HT-29 (cell line): ENCODE data around the gene FAM120B. TPM values are rescaled to one million over a fixed set of nuclear protein-coding genes. Genes with fewer than 3 reads are reported as not detected.

ENCODE experiments used
- DNase-seq: peaks from one replicate; pipeline ENCODE4 v3.0.0-alpha.2; 2015; ENCODE audit warnings: low spot score
- total RNA-seq: library from RNA; depleted of rRNA; stranded (reverse); fragments of >200 nt; shearing (Covaris generic); gene quantifications from 2 replicates; pipeline ENCODE4 v1.2.3, GENCODE V29; 2014

Gene FAM120B
- total RNA-seq, 1 experiment from 2014 or later: 6.9 TPM

- DNase-seq: no peak
Measured at GRCh38 chr6:170271771-170272314, 34.7 kb upstream of the FAM120B start.

- no peak for DNase-seq
Measured at GRCh38 chr6:170272341-170273065, 34.1 kb upstream of the FAM120B start.

GRCh38 chr6:170273191-170273590, 33.4 kb upstream of the FAM120B start:
- DNase-seq: no peak

- no peak for DNase-seq
Measured at GRCh38 chr6:170273681-170274080, 32.9 kb upstream of the FAM120B start.

- DNase-seq: no peak
Measured at GRCh38 chr6:170274713-170275560, 31.6 kb upstream of the FAM120B start.

- DNase-seq: no peak
Measured at GRCh38 chr6:170276369-170277057, 30.0 kb upstream of the FAM120B start.

- no peak for DNase-seq
Measured at GRCh38 chr6:170277893-170278742, 28.4 kb upstream of the FAM120B start.

GRCh38 chr6:170278743-170279094, 27.8 kb upstream of the FAM120B start:
- DNase-seq: no peak

- no peak for DNase-seq
Measured at GRCh38 chr6:170279426-170279825, 27.1 kb upstream of the FAM120B start.

GRCh38 chr6:170279977-170280688, 26.4 kb upstream of the FAM120B start:
- peak; percentile 79 for DNase-seq

- DNase-seq: no peak
Measured at GRCh38 chr6:170280689-170281045, 25.9 kb upstream of the FAM120B start.

- DNase-seq: no peak
Measured at GRCh38 chr6:170281331-170282292, 24.9 kb upstream of the FAM120B start.

GRCh38 chr6:170282512-170283158, 23.9 kb upstream of the FAM120B start:
- no peak for DNase-seq

- no peak for DNase-seq
Measured at GRCh38 chr6:170283212-170284081, 23.1 kb upstream of the FAM120B start.

GRCh38 chr6:170284126-170284773, 22.3 kb upstream of the FAM120B start:
- no peak for DNase-seq

- DNase-seq: no peak
Measured at GRCh38 chr6:170284866-170285469, 21.6 kb upstream of the FAM120B start.

GRCh38 chr6:170285482-170285881, 21.1 kb upstream of the FAM120B start:
- no peak for DNase-seq
